Hepatocyte (in vitro differentiated cells): ENCODE data around the gene HOXD8. TPM values are rescaled to one million over a fixed set of nuclear protein-coding genes. Genes with fewer than 3 reads are reported as not detected.

ENCODE experiments used
- DNase-seq: peaks from one replicate; pipeline ENCODE4 v3.0.0-alpha.2; 2016; ENCODE audit warnings: low spot score
- H2AFZ ChIP-seq: fragments of 200-600 bp; sonication (generic); 2 replicates; pipeline ENCODE4 v1.6.0; 2016; ENCODE audit warnings: antibody characterized with exemption, mild to moderate bottlenecking
- H3K27ac ChIP-seq: fragments of 200-600 bp; sonication (generic); 2 replicates; pipeline ENCODE4 v1.5.1; 2016; ENCODE audit warnings: mild to moderate bottlenecking
- H3K27me3 ChIP-seq: fragments of 200-600 bp; sonication (generic); 2 replicates; pipeline ENCODE4 v1.6.1; 2016
- H3K36me3 ChIP-seq: fragments of 200-600 bp; sonication (generic); replicated peaks from 2 replicates; pipeline ENCODE4 v1.5.1; 2016; ENCODE audit warnings: low read depth; ENCODE audit not compliant: insufficient read depth
- H3K4me1 ChIP-seq: fragments of 200-600 bp; sonication (generic); 2 replicates; pipeline ENCODE4 v1.5.1; 2016; ENCODE audit warnings: mild to moderate bottlenecking, moderate library complexity; ENCODE audit not compliant: insufficient read depth
- H3K4me2 ChIP-seq: fragments of 200-600 bp; sonication (generic); 2 replicates; pipeline ENCODE4 v1.6.0; 2016
- H3K4me3 ChIP-seq: fragments of 200-600 bp; sonication (generic); 2 replicates; pipeline ENCODE4 v1.5.1; 2016; ENCODE audit warnings: mild to moderate bottlenecking
- H3K79me2 ChIP-seq: fragments of 200-600 bp; sonication (generic); 2 replicates; pipeline ENCODE4 v1.6.0; 2017; ENCODE audit warnings: mild to moderate bottlenecking
- H3K9me2 ChIP-seq: fragments of 200-600 bp; sonication (generic); replicated peaks from 2 replicates; pipeline ENCODE4 v1.6.0; 2017; ENCODE audit warnings: mild to moderate bottlenecking; ENCODE audit not compliant: insufficient read depth
- H3K9me3 ChIP-seq: fragments of 200-600 bp; sonication (generic); 2 replicates; pipeline ENCODE4 v1.5.1; 2016; ENCODE audit warnings: low read depth, mild to moderate bottlenecking
- H4K20me1 ChIP-seq: fragments of 200-600 bp; sonication (generic); 2 replicates; pipeline ENCODE4 v1.6.0; 2016; ENCODE audit warnings: mild to moderate bottlenecking; ENCODE audit not compliant: insufficient read depth, poor library complexity, severe bottlenecking
- EZH2 ChIP-seq: fragments of 200-600 bp; sonication (generic); IDR thresholded peaks from 2 replicates; pipeline ENCODE4 v1.6.1; 2016; ENCODE audit warnings: antibody characterized with exemption, mild to moderate bottlenecking, borderline replicate concordance
- EZH2phosphoT487 ChIP-seq: fragments of 200-600 bp; sonication (generic); IDR thresholded peaks from one replicate; pipeline ENCODE4 v1.6.1; 2018; ENCODE audit warnings: antibody characterized with exemption, mild to moderate bottlenecking, low read depth, moderate library complexity; ENCODE audit not compliant: unreplicated experiment, severe bottlenecking
- WGBS: methylation state at CpG from one replicate; pipeline ENCODE4 v1.1.6; 2016; ENCODE audit warnings: low lambda C conversion rate; ENCODE audit errors: missing lambda C conversion rate; 5-methylcytosine and 5-hydroxymethylcytosine counted together
- polyA plus RNA-seq: library from polyadenylated mRNA; unstranded; fragments of >200 nt; fragmentation: Nextera tagmentation; extraction: Ambion mirVana; gene quantifications from 2 replicates; pipeline ENCODE4 v1.2.1, GENCODE V29; 2016
- total RNA-seq: library from RNA; depleted of rRNA; stranded (reverse); fragments of >200 nt; gene quantifications from 2 replicates; pipeline ENCODE4 v1.2.3, GENCODE V29; 2014
- TF ChIP-seq, protein P1 (sequence below): fragments of 200-600 bp; sonication (generic); IDR thresholded peaks from 2 replicates; pipeline ENCODE4 v1.5.1; 2016; ENCODE audit warnings: antibody characterized with exemption, mild to moderate bottlenecking; ENCODE audit not compliant: poor library complexity

HOXD8 gene
- total and polyA plus RNA-seq, 2 experiments from 2014 or later, result 1.3 TPM; not detected in 1

DNA sequence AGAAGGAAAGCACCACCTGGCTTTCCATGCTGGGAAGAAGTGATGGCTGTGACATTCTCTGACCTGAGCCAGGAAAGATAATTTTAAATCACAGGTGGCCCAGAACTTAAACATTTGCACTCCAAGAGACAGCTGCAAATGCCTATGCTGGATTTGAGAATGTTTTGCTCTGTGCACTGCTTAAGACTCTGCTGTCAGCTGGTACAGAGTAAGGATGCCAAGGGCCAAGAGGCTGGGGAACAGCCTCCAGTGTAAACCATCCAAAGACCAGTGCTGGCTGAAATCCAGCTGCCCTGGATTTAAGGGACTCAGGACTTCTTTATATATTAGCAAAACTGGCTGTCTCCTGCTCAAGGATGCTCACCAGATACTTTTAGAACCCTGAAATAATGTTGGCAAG is 3.9 kb downstream of the HOXD8 start:
- Histone ChIP-seq H3K4me1 (peaks cover 17% of the 10 kb centered on the region), H3K27ac (no peak overlapping the region), H3K36me3 (no peaks in the 10 kb centered on the region), H3K4me3 (no peak overlapping the region), H3K9me3 (no peaks in the 10 kb centered on the region), H3K4me2 (no peak overlapping the region), H3K9me2 (no peaks in the 10 kb centered on the region), H3K79me2 (no peaks in the 10 kb centered on the region), H4K20me1 (no peaks in the 10 kb centered on the region), H3K27me3 (peaks cover 93% of the 10 kb centered on the region), H2AFZ (no peak overlapping the region)
- DNase-seq, result no peak
- TF ChIP-seq EZH2phosphoT487 (no peak), EZH2 (no peak)
- TF ChIP-seq, protein P1, sequence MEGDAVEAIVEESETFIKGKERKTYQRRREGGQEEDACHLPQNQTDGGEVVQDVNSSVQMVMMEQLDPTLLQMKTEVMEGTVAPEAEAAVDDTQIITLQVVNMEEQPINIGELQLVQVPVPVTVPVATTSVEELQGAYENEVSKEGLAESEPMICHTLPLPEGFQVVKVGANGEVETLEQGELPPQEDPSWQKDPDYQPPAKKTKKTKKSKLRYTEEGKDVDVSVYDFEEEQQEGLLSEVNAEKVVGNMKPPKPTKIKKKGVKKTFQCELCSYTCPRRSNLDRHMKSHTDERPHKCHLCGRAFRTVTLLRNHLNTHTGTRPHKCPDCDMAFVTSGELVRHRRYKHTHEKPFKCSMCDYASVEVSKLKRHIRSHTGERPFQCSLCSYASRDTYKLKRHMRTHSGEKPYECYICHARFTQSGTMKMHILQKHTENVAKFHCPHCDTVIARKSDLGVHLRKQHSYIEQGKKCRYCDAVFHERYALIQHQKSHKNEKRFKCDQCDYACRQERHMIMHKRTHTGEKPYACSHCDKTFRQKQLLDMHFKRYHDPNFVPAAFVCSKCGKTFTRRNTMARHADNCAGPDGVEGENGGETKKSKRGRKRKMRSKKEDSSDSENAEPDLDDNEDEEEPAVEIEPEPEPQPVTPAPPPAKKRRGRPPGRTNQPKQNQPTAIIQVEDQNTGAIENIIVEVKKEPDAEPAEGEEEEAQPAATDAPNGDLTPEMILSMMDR, result no peak

DNA sequence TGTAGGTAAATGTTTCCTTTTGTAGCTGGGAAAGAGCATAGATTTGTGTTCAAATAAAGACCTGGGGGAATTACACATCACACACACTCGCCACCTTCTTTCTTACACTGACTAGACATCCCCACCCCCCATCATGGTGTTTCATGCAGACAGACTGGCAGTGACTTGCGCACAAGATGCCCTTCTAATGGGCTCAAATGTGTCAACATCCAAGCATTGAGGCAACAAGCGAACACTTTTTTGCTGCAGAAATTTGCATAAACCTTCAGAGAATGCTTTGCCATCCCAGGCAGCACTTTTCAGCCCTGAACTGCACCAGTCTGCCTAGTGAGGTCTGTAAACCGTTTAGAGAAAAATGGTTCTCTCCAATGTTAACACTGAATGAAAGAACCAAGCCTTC is 4.5 kb downstream of the HOXD8 start:
- DNase-seq, result no peak
- Histone ChIP-seq H3K79me2 (no peaks in the 10 kb centered on the region), H3K9me2 (no peaks in the 10 kb centered on the region), H4K20me1 (no peaks in the 10 kb centered on the region), H3K9me3 (no peaks in the 10 kb centered on the region), H3K27ac (no peak overlapping the region), H2AFZ (no peak overlapping the region), H3K36me3 (no peaks in the 10 kb centered on the region), H3K27me3 (peaks cover 93% of the 10 kb centered on the region), H3K4me3 (no peak overlapping the region), H3K4me2 (no peak overlapping the region), H3K4me1 (peaks cover 12% of the 10 kb centered on the region)
- TF ChIP-seq, protein P1, result no peak
- TF ChIP-seq EZH2phosphoT487 (no peak), EZH2 (no peak)
- 33% methylated on average over 4 of the region's 4 CpGs for WGBS

DNA sequence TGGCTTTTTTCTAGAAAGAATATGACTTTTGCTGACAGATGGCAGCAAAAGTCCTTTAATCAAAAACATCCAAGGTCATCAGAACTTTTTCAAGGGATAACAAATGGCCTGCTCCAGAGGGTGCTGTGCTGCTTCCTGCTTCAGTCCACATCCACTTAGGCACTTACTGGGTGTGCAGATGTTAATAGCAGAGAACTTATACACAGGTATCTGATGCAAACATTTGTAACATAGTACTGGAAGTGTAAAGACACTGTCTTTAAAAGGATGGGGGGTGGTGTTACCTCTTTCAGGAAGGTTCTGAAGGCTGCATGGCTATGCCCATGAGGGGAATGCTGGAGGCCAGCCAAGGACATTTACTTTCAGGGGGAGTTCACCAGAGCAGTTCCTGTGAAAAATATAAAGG is 5.5 kb downstream of the HOXD8 start:
- Histone ChIP-seq H3K9me3 (no peaks in the 10 kb centered on the region), H3K36me3 (no peaks in the 10 kb centered on the region), H3K4me3 (no peak overlapping the region), H3K27ac (no peak overlapping the region), H3K9me2 (no peaks in the 10 kb centered on the region), H3K4me1 (peaks cover 4% of the 10 kb centered on the region), H3K4me2 (no peak overlapping the region), H4K20me1 (no peaks in the 10 kb centered on the region), H3K79me2 (no peaks in the 10 kb centered on the region), H2AFZ (no peak overlapping the region), H3K27me3 (peaks cover 95% of the 10 kb centered on the region)
- TF ChIP-seq, protein P1, result no peak
- TF ChIP-seq EZH2 (no peak), EZH2phosphoT487 (no peak)
- DNase-seq, result no peak
